ENCODE results near the gene ZNF469. TPM values are rescaled to one million over a fixed set of nuclear protein-coding genes. Genes with fewer than 3 reads are reported as not detected.

The ZNF469 gene
- total RNA-seq, 4 donors from 2014 or later: 0.74 to 10.9 (median 0.93) TPM

DNA sequence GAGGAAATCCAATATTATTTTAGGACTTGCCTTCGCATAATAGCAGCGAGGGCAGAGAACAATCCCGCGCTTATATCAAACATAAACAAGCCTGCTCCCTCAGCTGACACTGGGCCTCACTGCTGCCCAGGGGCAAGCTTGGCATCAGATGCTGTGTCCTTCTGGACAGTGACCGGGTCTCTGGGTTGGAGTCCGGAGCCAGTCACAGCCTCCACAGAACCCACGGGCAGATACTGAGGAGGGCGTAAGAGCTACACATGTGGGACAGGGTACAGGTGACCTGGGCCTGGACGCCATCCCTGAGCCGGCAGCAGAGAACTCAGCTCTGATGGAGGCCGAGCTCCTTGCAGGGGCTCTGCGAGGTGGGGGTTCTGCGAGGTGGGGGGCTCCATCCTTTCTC lies 14.7 kb upstream of the ZNF469 start:
- DNase-seq (ENCODE audit: low spot score): no peak
- ATAC-seq (ENCODE audit: low FRiP score): no peak
- TF ChIP-seq, protein P1, sequence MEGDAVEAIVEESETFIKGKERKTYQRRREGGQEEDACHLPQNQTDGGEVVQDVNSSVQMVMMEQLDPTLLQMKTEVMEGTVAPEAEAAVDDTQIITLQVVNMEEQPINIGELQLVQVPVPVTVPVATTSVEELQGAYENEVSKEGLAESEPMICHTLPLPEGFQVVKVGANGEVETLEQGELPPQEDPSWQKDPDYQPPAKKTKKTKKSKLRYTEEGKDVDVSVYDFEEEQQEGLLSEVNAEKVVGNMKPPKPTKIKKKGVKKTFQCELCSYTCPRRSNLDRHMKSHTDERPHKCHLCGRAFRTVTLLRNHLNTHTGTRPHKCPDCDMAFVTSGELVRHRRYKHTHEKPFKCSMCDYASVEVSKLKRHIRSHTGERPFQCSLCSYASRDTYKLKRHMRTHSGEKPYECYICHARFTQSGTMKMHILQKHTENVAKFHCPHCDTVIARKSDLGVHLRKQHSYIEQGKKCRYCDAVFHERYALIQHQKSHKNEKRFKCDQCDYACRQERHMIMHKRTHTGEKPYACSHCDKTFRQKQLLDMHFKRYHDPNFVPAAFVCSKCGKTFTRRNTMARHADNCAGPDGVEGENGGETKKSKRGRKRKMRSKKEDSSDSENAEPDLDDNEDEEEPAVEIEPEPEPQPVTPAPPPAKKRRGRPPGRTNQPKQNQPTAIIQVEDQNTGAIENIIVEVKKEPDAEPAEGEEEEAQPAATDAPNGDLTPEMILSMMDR (IDR thresholded peaks at IDR 0.05): no peak

DNA sequence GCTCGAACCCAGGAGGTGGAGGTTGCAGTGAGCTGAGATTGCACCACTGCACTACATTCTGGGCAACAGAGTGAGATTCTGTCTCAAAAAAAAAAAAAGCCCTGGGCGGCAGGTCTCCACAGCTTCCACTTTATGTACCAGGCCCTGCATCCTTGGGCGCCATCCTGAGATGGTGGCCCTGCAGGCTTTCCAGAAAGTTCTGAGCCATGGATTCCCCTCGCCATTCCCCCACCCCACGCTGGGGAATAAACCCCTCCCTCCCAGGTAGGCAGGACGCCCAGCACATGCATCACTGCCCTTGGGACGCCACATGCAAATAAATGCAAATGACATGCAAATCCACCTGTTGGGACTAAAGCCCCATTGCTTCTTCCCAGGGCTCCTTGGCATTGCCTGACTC lies 13.8 kb upstream of the ZNF469 start:
- ATAC-seq (ENCODE audit: low FRiP score): no peak
- DNase-seq (ENCODE audit: low spot score): no peak
- TF ChIP-seq, protein P1 (IDR thresholded peaks at IDR 0.05): no peak

DNA sequence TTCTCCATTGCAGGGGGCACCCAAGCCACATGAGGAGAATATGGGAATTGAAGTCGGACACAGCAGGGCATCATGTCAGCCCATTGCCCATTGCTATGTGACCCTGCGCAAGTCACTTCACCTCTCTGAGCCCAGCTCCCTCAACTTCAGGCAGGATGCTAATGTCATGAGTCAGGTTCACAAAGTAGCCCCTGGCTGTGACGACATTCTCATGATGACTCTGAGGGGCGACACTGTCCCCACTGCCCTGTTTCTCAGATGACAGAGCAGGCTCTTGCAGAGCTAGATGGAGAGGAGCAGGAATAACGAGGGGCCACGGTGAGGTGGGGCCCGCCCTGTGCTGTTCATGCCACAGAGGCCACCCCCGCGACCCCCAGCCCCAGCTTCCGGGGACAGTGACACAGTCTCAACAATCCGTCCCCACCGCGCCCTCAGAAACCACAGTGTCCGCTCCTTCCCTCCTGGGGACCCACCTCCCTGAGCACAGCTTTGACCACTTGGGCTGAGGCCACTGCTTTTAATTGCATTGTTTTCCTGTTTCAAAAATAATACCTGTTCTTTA lies 13.2 kb upstream of the ZNF469 start:
- ATAC-seq (ENCODE audit: low FRiP score) (no peak), DNase-seq (ENCODE audit: low spot score) (no peak)
- TF ChIP-seq, protein P1 (IDR thresholded peaks at IDR 0.05): no peak

DNA sequence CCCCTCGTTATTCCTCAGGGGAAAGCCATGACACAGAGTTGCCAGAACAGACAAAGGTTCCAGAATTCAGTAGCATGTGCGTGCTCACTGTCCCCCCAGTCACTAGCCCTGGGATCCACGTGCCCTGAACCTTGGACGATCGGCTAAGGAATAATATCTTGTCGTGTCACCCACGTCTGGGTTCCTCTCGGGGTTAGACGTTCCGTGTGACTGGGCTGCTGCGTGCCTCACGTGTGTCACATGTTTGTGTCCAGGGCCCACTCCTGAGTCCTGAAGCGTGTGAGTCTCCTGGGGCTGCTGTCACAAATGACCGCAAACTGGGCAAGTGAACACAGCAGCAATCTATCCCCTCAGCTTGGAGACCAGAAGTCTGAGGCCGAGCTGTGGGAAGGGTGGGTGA lies 12.4 kb upstream of the ZNF469 start:
- DNase-seq (ENCODE audit: low spot score) (no peak), ATAC-seq (ENCODE audit: low FRiP score) (no peak)
- TF ChIP-seq, protein P1 (IDR thresholded peaks at IDR 0.05): no peak

DNA sequence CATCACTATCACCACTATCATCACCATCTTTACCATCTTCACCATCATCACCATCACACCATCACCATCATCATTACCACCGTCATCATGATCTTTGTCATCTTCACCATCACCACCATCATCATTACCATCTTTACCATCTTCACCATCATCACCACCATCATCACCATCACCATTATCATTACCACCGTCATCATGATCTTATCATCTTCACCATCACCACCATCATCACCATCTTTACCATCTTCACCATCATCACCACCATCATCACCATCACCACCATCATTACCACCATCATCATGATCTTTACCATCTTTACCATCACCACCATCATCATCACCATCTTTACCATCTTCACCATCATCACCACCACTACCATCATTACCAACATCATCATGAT lies 10.2 kb upstream of the ZNF469 start:
- DNase-seq (ENCODE audit: low spot score) (no peak), ATAC-seq (ENCODE audit: low FRiP score) (no peak)
- TF ChIP-seq, protein P1 (IDR thresholded peaks at IDR 0.05): no peak

DNA sequence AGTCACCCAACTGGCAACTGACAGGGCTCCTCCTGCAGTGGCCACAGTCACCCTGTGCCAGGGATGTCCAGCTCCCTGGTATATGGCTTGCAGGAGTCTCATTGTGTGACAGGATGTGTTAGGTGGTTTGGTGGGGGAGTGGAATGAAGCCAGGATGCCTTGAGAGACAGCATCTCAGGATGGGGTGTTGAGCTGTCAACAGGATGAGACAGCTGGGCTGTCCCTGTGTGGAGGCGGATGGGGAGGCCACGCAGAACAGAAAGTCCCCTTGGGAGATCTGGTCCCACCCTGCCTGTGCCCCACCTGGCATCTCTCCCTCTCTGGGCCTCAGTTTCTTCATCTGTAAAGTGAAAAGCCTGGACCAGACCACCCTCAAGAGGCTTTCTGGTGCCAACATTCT lies 9.5 kb upstream of the ZNF469 start:
- DNase-seq (ENCODE audit: low spot score) (no peak), ATAC-seq (ENCODE audit: low FRiP score) (no peak)
- TF ChIP-seq, protein P1 (IDR thresholded peaks at IDR 0.05): no peak

DNA sequence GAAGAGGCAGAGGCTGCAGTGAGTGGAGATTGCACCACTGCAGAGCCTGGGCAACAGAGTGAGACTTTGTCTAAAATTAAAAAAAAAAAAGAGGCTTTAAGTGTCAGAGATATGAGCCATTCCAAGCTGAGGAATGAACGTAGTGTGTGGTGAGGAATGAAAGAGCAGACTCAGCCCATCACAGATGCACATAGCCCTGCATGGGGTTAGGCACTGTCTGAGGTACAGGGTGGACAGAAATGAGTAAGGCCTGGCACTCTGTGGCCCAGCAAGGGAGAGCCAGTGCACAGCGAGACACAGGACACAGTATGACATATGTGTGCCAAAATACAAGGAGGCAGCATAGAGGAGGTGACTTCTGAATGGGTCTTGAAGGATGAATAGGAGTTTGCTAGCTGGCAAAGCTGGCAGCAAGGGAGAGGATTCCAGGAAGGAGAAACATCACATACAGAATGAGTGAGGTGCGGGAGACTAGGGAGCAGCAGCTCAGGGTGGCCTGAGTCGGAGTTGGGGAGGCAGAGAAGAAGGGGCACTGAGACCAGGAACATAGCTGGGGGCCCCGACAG lies 8.7 kb upstream of the ZNF469 start:
- no peak for DNase-seq (ENCODE audit: low spot score)

More for the DNA sequence above, 8.7 kb upstream of the ZNF469 start:
- no peak for ATAC-seq (ENCODE audit: low FRiP score)
- TF ChIP-seq, protein P1 (IDR thresholded peaks at IDR 0.05): no peak

Measured in omental fat pad (tissue), 4 donors.